GM12878 (cell line): ENCODE measurements around the gene NUDT14. TPM values are rescaled to one million over a fixed set of nuclear protein-coding genes. Genes with fewer than 3 reads are reported as not detected.

Experiments used
- ATAC-seq: fragments of 200-7000 bp; cut with Tn5 transposase; 3 replicates; pipeline ENCODE4 v1.9.1; 2020; ENCODE audit warnings: mild to moderate bottlenecking, moderate library complexity
- BruUV-seq: library from RNA; stranded (reverse); fragments of 400-500 nt; replicated peaks from 2 replicates; lab custom pipeline; 2021; lab: Mats Ljungman, UMichigan
- CTCF ChIA-PET: fragments of 300-600 bp; sonication (Branson Sonifier 250); formaldehyde crosslinking; extraction: SDS; loops from one replicate; lab custom pipeline; 2021; ENCODE audit warnings: inconsistent platforms; lab: Yijun Ruan, JAX
- POLR2A ChIA-PET: fragments of 350-600 bp; formaldehyde crosslinking; extraction: SDS; loops from one replicate; lab custom pipeline; 2021; ENCODE audit warnings: inconsistent platforms; lab: Charles Lee
- RAD21 ChIA-PET: fragments of 300-600 bp; sonication (Branson Sonifier 250); formaldehyde crosslinking; loops from one replicate; lab custom pipeline; 2023; ENCODE audit warnings: antibody characterized with exemption; ENCODE audit not compliant: unreplicated experiment; lab: Charles Lee
- SMC1A ChIA-PET: fragments of 300-600 bp; sonication (Branson Sonifier 250); formaldehyde crosslinking; loops from one replicate; lab custom pipeline; 2023; ENCODE audit not compliant: unreplicated experiment, uncharacterized antibody; lab: Charles Lee
- DNase-seq: peaks from one replicate; pipeline ENCODE4 v3.0.0-alpha.2; 2011; ENCODE audit warnings: low read depth, low spot score
- FAIRE-seq: peaks from 3 replicates; lab custom pipeline; 2011; peaks lifted over from hg19 to GRCh38; lab: Jason Lieb, UNC
- H2AFZ ChIP-seq: 2 replicates; pipeline ENCODE4 v1.6.0; 2011; ENCODE audit warnings: low read depth, low read length, control low read depth; ENCODE audit not compliant: control insufficient read depth
- H3K27ac ChIP-seq: 2 replicates; pipeline ENCODE4 v1.5.1; 2011; ENCODE audit warnings: control low read depth; ENCODE audit not compliant: control insufficient read depth, insufficient read depth
- H3K27me3 ChIP-seq, 2 experiments: replicated peaks in 1 of 2; 2 replicates each; pipeline versions ENCODE4 v1.6.0 to v1.6.1; 2011; ENCODE audit warnings: low read length in 1 of 2; ENCODE audit not compliant: control insufficient read depth in 2 of 2, insufficient read depth in 2 of 2
- H3K36me3 ChIP-seq, 2 experiments: 2 replicates each; pipeline ENCODE4 v1.5.1; 2011; ENCODE audit warnings: low read length in 1 of 2; ENCODE audit not compliant: control insufficient read depth in 2 of 2, insufficient read depth in 2 of 2
- H3K4me1 ChIP-seq: 2 replicates; pipeline ENCODE4 v1.6.1; 2011; ENCODE audit warnings: mild to moderate bottlenecking, low read length, moderate library complexity, mixed read lengths; ENCODE audit not compliant: control insufficient read depth, insufficient read depth
- H3K4me2 ChIP-seq: 2 replicates; pipeline ENCODE4 v1.6.0; 2011; ENCODE audit warnings: control low read depth; ENCODE audit not compliant: control insufficient read depth, insufficient read depth
- H3K4me3 ChIP-seq: fragments of 200-600 bp; sonication (generic); 2 replicates; pipeline ENCODE4 v1.5.1; 2016
- H3K79me2 ChIP-seq: 2 replicates; pipeline ENCODE4 v1.6.0; 2011; ENCODE audit warnings: low read length; ENCODE audit not compliant: control insufficient read depth, insufficient read depth
- H3K9ac ChIP-seq: 2 replicates; pipeline ENCODE4 v1.8.0; 2011; ENCODE audit warnings: low read length, control low read depth, mixed read lengths; ENCODE audit not compliant: control insufficient read depth, insufficient read depth
- H3K9me3 ChIP-seq: replicated peaks from 3 replicates; pipeline ENCODE4 v1.5.1; 2011; ENCODE audit warnings: mild to moderate bottlenecking, low read length; ENCODE audit not compliant: control insufficient read depth, insufficient read depth
- H4K20me1 ChIP-seq: 2 replicates; pipeline ENCODE4 v1.6.0; 2011; ENCODE audit not compliant: control insufficient read depth, insufficient read depth
- ASH2L ChIP-seq: fragments of 300-600, 200-600 bp; sonication (generic); IDR thresholded peaks from 2 replicates; pipeline ENCODE4 v1.6.1; 2017; ENCODE audit warnings: low read depth, mild to moderate bottlenecking, borderline replicate concordance
- MEF2A ChIP-seq: IDR thresholded peaks from 2 replicates; pipeline ENCODE4 v1.6.1; 2011; ENCODE audit warnings: low read depth, mild to moderate bottlenecking, low read length, moderate library complexity; ENCODE audit not compliant: insufficient read depth
- SMAD5 ChIP-seq: IDR thresholded peaks from 2 replicates; pipeline ENCODE4 v1.6.1; 2016; ENCODE audit warnings: antibody characterized with exemption, low read depth
- ZNF24 ChIP-seq: fragments of 450-650 bp; IDR thresholded peaks from 2 replicates; pipeline ENCODE4 v1.6.1; 2017; ENCODE audit warnings: antibody characterized with exemption, mild to moderate bottlenecking
- ZNF274 ChIP-seq: IDR thresholded peaks from one replicate; pipeline ENCODE4 v1.8.0; 2011; ENCODE audit not compliant: insufficient read length, insufficient read depth
- WGBS: methylation state at CpG from one replicate; pipeline ENCODE4 v1.1.6; 2016; ENCODE audit warnings: low lambda C conversion rate; ENCODE audit not compliant: insufficient replicate concordance, insufficient coverage; ENCODE audit errors: missing lambda C conversion rate; 5-methylcytosine and 5-hydroxymethylcytosine counted together
- in situ Hi-C: fragments of 300-500 bp; cut with MboI; formaldehyde crosslinking; loops from 9 replicates; pipeline ENCODE4 v1.14.3; 2018; ENCODE audit warnings: mixed read lengths
- intact Hi-C: fragments of 100-400 bp; cut with micrococcal nuclease; formaldehyde crosslinking; loops from one replicate; pipeline ENCODE4 v1.14.2; 2022; ENCODE audit not compliant: unreplicated experiment
- polyA plus RNA-seq, 11 experiments: library from polyadenylated mRNA; depleted of rRNA in 4 of 11; unstranded in 6 of 11; stranded (reverse) in 5 of 11; fragments of >200 nt; fragmentation: Nextera tagmentation in 4 of 11; fragmentation: Illumina TruSeq in 1 of 11; extraction: Ambion mirVana in 4 of 11; extraction: Trizol in 1 of 11; gene quantifications; 1 replicate in 1 of 11; 2 replicates in 10 of 11; pipeline versions ENCODE4 v1.2.1 to v1.2.3, GENCODE V29; 2011 to 2016; ENCODE audit warnings: inconsistent platforms in 2 of 11, missing spikeins in 2 of 11, low read depth in 1 of 11
- total RNA-seq, 4 experiments: library from RNA; depleted of rRNA in 3 of 4; stranded (reverse); fragments of >200 nt in 3 of 4; fragmentation: Illumina TruSeq in 1 of 4; extraction: Trizol in 1 of 4; gene quantifications; 2 replicates each; pipeline versions ENCODE4 v1.2.1 to v1.2.3, GENCODE V29; 2013 to 2021
- TF ChIP-seq, protein P1 (sequence below): IDR thresholded peaks from 2 replicates; pipeline ENCODE4 v1.6.1; 2012; ENCODE audit warnings: mild to moderate bottlenecking, low read depth, low read length

The NUDT14 gene
- total and polyA plus RNA-seq, 10 of the 15 experiments (the other 5 are each of a cell fraction or from before 2014, with no cell fraction given): 0.62 to 6.8 (median 4.3) TPM; not detected in 1

DNA sequence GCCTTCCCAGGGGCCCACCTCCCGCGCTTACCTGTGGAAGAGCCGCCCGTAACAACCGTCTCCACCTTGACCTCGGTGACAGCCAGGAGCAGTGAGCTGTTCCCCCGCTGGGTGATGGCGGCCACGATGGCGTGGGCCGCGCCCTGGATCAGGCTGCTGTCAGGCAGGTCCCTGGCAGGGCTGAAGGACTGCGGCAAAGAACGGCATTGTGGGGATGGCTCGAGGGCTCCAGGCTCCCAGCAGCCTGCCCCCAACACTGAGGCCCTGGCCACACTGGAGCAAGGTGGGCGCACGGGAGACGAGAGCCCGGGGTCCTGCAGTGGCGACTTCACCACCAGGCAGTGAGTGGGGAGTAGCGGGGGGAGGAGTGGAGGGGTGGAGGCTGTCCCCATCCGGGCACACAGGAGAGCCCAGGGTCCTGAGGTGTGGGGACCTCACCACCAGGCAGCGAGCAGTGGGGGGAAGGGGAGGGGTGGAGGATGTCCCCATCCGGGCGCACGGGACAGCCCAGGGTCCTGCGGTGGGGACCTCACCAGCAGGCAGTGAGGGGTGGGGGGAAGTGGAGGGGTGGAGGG is 37.6 kb downstream of the NUDT14 start:
- ChIA-PET POLR2A (no interaction called here), SMC1A (no interaction called here), RAD21 (no interaction called here), CTCF (no interaction called here)
- in situ Hi-C loops: no loop called here
- DNase-seq (no peak), ATAC-seq (no peak), FAIRE-seq (no peak)
- no peak overlapping the region for H2AFZ ChIP-seq
- no peak overlapping the region for H3K9ac ChIP-seq
- no peak overlapping the region for H3K4me3 ChIP-seq
- no peaks in the 10 kb centered on the region for H3K27me3 ChIP-seq
- H3K36me3 ChIP-seq: no peaks in the 10 kb centered on the region
- H3K27ac ChIP-seq: no peak overlapping the region
- 90% methylated on average over 18 of the region's 27 CpGs for WGBS
- H3K4me1 ChIP-seq: no peaks in the 10 kb centered on the region
- no TSS peak for BruUV-seq
- H3K79me2 ChIP-seq: no peaks in the 10 kb centered on the region
- no peak overlapping the region for H3K4me2 ChIP-seq
- H3K9me3 ChIP-seq: peaks cover 8% of the 10 kb centered on the region; the same call in 1 of the 3 replicates
- intact Hi-C loops: no loop called here
- H4K20me1 ChIP-seq: no peaks in the 10 kb centered on the region
- TF ChIP-seq ASH2L (no peak), MEF2A (no peak), ZNF24 (no peak), ZNF274 (no peak), SMAD5 (no peak)
- TF ChIP-seq, protein P1, sequence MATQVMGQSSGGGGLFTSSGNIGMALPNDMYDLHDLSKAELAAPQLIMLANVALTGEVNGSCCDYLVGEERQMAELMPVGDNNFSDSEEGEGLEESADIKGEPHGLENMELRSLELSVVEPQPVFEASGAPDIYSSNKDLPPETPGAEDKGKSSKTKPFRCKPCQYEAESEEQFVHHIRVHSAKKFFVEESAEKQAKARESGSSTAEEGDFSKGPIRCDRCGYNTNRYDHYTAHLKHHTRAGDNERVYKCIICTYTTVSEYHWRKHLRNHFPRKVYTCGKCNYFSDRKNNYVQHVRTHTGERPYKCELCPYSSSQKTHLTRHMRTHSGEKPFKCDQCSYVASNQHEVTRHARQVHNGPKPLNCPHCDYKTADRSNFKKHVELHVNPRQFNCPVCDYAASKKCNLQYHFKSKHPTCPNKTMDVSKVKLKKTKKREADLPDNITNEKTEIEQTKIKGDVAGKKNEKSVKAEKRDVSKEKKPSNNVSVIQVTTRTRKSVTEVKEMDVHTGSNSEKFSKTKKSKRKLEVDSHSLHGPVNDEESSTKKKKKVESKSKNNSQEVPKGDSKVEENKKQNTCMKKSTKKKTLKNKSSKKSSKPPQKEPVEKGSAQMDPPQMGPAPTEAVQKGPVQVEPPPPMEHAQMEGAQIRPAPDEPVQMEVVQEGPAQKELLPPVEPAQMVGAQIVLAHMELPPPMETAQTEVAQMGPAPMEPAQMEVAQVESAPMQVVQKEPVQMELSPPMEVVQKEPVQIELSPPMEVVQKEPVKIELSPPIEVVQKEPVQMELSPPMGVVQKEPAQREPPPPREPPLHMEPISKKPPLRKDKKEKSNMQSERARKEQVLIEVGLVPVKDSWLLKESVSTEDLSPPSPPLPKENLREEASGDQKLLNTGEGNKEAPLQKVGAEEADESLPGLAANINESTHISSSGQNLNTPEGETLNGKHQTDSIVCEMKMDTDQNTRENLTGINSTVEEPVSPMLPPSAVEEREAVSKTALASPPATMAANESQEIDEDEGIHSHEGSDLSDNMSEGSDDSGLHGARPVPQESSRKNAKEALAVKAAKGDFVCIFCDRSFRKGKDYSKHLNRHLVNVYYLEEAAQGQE: no peak
